Neural progenitor cell (in vitro differentiated cells): ENCODE results near the gene ZNF618.

Experiments
- CTCF ChIP-seq: fragments of 200-600 bp; sonication (generic); IDR thresholded peaks from 2 replicates; pipeline ENCODE4 v1.5.1; 2017; ENCODE audit warnings: antibody characterized with exemption, mild to moderate bottlenecking
- EZH2 ChIP-seq: fragments of 200-600 bp; sonication (generic); IDR thresholded peaks from 2 replicates; pipeline ENCODE4 v1.6.1; 2017; ENCODE audit warnings: antibody characterized with exemption, mild to moderate bottlenecking, moderate library complexity
- EZH2phosphoT487 ChIP-seq: fragments of 200-600 bp; sonication (generic); IDR thresholded peaks from 2 replicates; pipeline ENCODE4 v1.6.1; 2017; ENCODE audit warnings: antibody characterized with exemption

GRCh38 chr9:113910036-113910639, 34.0 kb downstream of the ZNF618 start:
- no peak for TF ChIP-seq CTCF
- TF ChIP-seq EZH2 = no peak
- no peak for TF ChIP-seq EZH2phosphoT487
